ENCODE data around the gene ELAPOR1.

GRCh38 chr1:109112056-109112651 lies 1.8 kb upstream of the ELAPOR1 start:
- TF ChIP-seq CTCF (IDR thresholded peaks at IDR 0.05) (no peak), EP300 (IDR thresholded peaks at IDR 0.05) (no peak)
